K562 (cell line): Measurements from ENCODE around the gene DIPK1B. TPM values are rescaled to one million over a fixed set of nuclear protein-coding genes. Genes with fewer than 3 reads are reported as not detected.

Source experiments
- ATF7 ChIP-seq: fragments of 450-650 bp; IDR thresholded peaks from 2 replicates; pipeline ENCODE4 v1.7.1; 2014; ENCODE audit warnings: mild to moderate bottlenecking, moderate library complexity
- FIP1L1 ChIP-seq: fragments of 200-400 bp; formaldehyde crosslinking; IDR thresholded peaks from 2 replicates; pipeline ENCODE4 v1.6.1; 2018; ENCODE audit warnings: mild to moderate bottlenecking, low read depth, low read length; ENCODE audit not compliant: poor library complexity, severe bottlenecking
- GTF2E2 ChIP-seq: fragments of 200-800 bp; sonication (Bioruptor generic); IDR thresholded peaks from 2 replicates; pipeline ENCODE4 v1.6.1; 2016; ENCODE audit warnings: missing genetic modification characterization, missing compliant biosample characterization
- HMGN3 ChIP-seq: IDR thresholded peaks from 2 replicates; pipeline ENCODE4 v1.6.1; 2011; ENCODE audit warnings: borderline replicate concordance, low read depth, mild to moderate bottlenecking, mixed read lengths, low read length; ENCODE audit not compliant: insufficient read length; ENCODE audit errors: extremely low read depth
- HNRNPL ChIP-seq: fragments of 200-400 bp; formaldehyde crosslinking; IDR thresholded peaks from 2 replicates; pipeline ENCODE4 v1.6.1; 2017; ENCODE audit warnings: low read depth, mild to moderate bottlenecking, low read length
- MAZ ChIP-seq, 2 experiments: fragments of 450-650 bp in 1 of 2; sonication (generic) in 1 of 2; formaldehyde crosslinking; IDR thresholded peaks in 1 of 2; conservative IDR thresholded peaks in 1 of 2; 2 replicates each; pipeline versions ENCODE4 v1.4.0 to v1.5.0; 2020; ENCODE audit warnings: mild to moderate bottlenecking in 1 of 2, missing genetic modification reagents in 1 of 2
- POLR2AphosphoS5 ChIP-seq: IDR thresholded peaks from 2 replicates; pipeline ENCODE4 v1.6.1; 2011; ENCODE audit warnings: mild to moderate bottlenecking, low read depth, low read length, moderate library complexity; ENCODE audit not compliant: control insufficient read depth, insufficient read depth
- RAD21 ChIP-seq, 2 experiments: fragments of 250-450 bp in 1 of 2; fragments of 450-650 bp in 1 of 2; sonication (Bioruptor Pico) in 1 of 2; formaldehyde crosslinking in 1 of 2; IDR thresholded peaks in 1 of 2; conservative IDR thresholded peaks in 1 of 2; 2 replicates each; pipeline versions ENCODE4 v1.4.0 to v1.8.0; 2020 to 2022; ENCODE audit warnings: mild to moderate bottlenecking in 2 of 2, moderate library complexity in 1 of 2
- RBM25 ChIP-seq: fragments of 200-400 bp; formaldehyde crosslinking; IDR thresholded peaks from 2 replicates; pipeline ENCODE4 v1.6.1; 2018; ENCODE audit warnings: low read length, low read depth, moderate library complexity; ENCODE audit not compliant: severe bottlenecking
- TRIM24 ChIP-seq, 2 experiments: fragments of 450-650 bp; IDR thresholded peaks; 2 replicates each; pipeline ENCODE4 v1.6.1; 2016
- U2AF2 ChIP-seq: fragments of 200-400 bp; formaldehyde crosslinking; optimal IDR thresholded peaks from 2 replicates; pipeline ENCODE3; 2017; ENCODE audit warnings: low read depth, mild to moderate bottlenecking, low read length
- YY1 ChIP-seq, 3 experiments: IDR thresholded peaks; 2 replicates each; pipeline ENCODE4 v1.6.1; 2011; ENCODE audit warnings: low read length in 2 of 3, mild to moderate bottlenecking in 2 of 3, moderate library complexity in 2 of 3, borderline replicate concordance in 1 of 3, control low read depth in 1 of 3, low read depth in 1 of 3; ENCODE audit not compliant: insufficient read depth in 3 of 3, insufficient replicate concordance in 2 of 3, control insufficient read depth in 1 of 3, insufficient read length in 1 of 3; ENCODE audit errors: extremely low read depth in 1 of 3
- ZBTB17 ChIP-seq: fragments of 450-650 bp; formaldehyde crosslinking; IDR thresholded peaks from 2 replicates; pipeline ENCODE4 v1.4.0; 2020; ENCODE audit warnings: mild to moderate bottlenecking
- ZBTB7A ChIP-seq: IDR thresholded peaks from 2 replicates; pipeline ENCODE4 v1.6.1; 2011; ENCODE audit warnings: low read depth, mild to moderate bottlenecking, low read length, moderate library complexity, borderline replicate concordance; ENCODE audit not compliant: control insufficient read depth
- ZC3H8 ChIP-seq: fragments of 450-650 bp; IDR thresholded peaks from 2 replicates; pipeline ENCODE4 v1.6.1; 2017
- ZFX ChIP-seq: sonication (generic); formaldehyde crosslinking; IDR thresholded peaks from 2 replicates; pipeline ENCODE4 v1.8.0; 2022; ENCODE audit warnings: mild to moderate bottlenecking, missing genetic modification reagents, moderate library complexity
- ZNF165 ChIP-seq: fragments of 250-450 bp; sonication (Bioruptor Pico); IDR thresholded peaks from 2 replicates; pipeline ENCODE4 v1.4.0; 2020; ENCODE audit warnings: borderline replicate concordance
- ZNF445 ChIP-seq: fragments of 250-450 bp; sonication (Bioruptor Pico); IDR thresholded peaks from 2 replicates; pipeline ENCODE4 v1.4.0; 2020; ENCODE audit warnings: low read depth, mild to moderate bottlenecking, moderate library complexity
- ZNF57 ChIP-seq: fragments of 450-650 bp; formaldehyde crosslinking; IDR thresholded peaks from 2 replicates; pipeline ENCODE4 v1.4.0; 2020; ENCODE audit warnings: mild to moderate bottlenecking, moderate library complexity
- ZNF79 ChIP-seq: fragments of 250-450 bp; sonication (Bioruptor Pico); IDR thresholded peaks from 2 replicates; pipeline ENCODE4 v1.4.0; 2020; ENCODE audit warnings: low read depth, mild to moderate bottlenecking, moderate library complexity
- polyA plus RNA-seq, 8 experiments: library from polyadenylated mRNA; depleted of rRNA in 4 of 8; stranded (reverse) in 5 of 8; unstranded in 3 of 8; fragments of >200 nt; fragmentation: Nextera tagmentation in 2 of 8; fragmentation: Illumina TruSeq in 1 of 8; extraction: Ambion mirVana in 2 of 8; extraction: Trizol in 1 of 8; gene quantifications; 2 replicates each; pipeline versions ENCODE4 v1.2.1 to v1.2.3, GENCODE V29; 2011 to 2014; ENCODE audit warnings: inconsistent platforms in 1 of 8, missing spikeins in 1 of 8
- total RNA-seq, 7 experiments: library from RNA; depleted of rRNA in 6 of 7; stranded (reverse); fragments of >200 nt in 6 of 7; fragmentation: Illumina TruSeq in 2 of 7; extraction: Trizol in 2 of 7; gene quantifications; 2 replicates each; pipeline versions ENCODE4 v1.2.1 to v1.2.3, GENCODE V29; 2011 to 2021; ENCODE audit warnings: low replicate concordance in 1 of 7
- TF ChIP-seq, protein P1 (sequence below): fragments of 250-450 bp; sonication (Bioruptor Pico); IDR thresholded peaks from 2 replicates; pipeline ENCODE4 v1.4.0; 2020; ENCODE audit warnings: mild to moderate bottlenecking, moderate library complexity
- TF ChIP-seq, protein P2 (sequence below): fragments of 250-450 bp; sonication (Bioruptor Pico); IDR thresholded peaks from 2 replicates; pipeline ENCODE4 v1.5.0; 2021
- TF ChIP-seq, protein P3 (sequence below): fragments of 450-650 bp; IDR thresholded peaks from 2 replicates; pipeline ENCODE4 v1.6.1; 2016; ENCODE audit warnings: low read depth, mild to moderate bottlenecking, moderate library complexity

DIPK1B gene
- total and polyA plus RNA-seq, 9 of the 15 experiments (the other 6 are each of a cell fraction or from before 2014, with no cell fraction given): 0.08 to 22.3 (median 5.9) TPM

DNA sequence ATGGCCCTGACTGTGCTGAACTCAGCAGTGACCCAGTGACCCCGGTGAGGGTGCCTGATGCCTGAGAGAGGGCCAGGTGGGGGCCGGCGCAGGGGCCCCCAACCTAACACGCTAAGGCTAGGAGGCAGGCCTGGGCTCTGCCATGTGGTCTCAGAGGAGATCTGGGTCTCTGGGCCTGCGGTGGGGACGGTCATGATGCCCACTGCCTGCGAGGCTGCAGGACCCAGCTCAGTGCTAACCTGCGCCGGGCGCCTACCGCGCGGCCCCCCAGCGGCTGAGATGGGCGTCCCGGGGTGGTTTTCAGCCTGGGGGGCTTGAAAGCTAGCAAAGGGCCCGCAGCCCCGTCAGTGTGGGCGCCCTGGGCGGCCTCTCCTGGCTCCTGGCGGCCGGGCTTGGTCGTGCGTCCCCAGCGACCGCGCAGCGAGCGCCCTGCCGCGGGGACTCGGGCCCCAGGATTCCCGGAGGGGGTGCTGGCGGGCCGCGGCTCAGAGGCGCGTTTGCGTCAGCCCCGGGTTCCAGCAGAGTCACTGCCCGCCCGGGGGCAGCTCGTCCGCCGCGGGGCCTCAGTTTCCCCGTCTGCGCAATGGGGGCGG lies 47.2 kb upstream of the DIPK1B start (continued):
- TF ChIP-seq ATF7 (no peak), ZC3H8 (no peak), U2AF2 (no peak), RBM25 (peak; percentile 97), TRIM24 (IDR thresholded peaks at IDR 0.05) (no peak), RAD21 (CRISPR knock-in tag; conservative IDR thresholded peaks at IDR 0.05 in 1 of 2, IDR thresholded peaks at IDR 0.05 in 1 of 2) (peak in 1 of 2 experiments; percentile 31; a peak in 1 of 4 replicates), POLR2AphosphoS5 (peak; percentile 73; the same call in 1 of the 2 replicates), ZNF165 (CRISPR knock-in tag) (no peak), GTF2E2 (tag) (no peak), MAZ (CRISPR knock-in tag; conservative IDR thresholded peaks at IDR 0.05 in 1 of 2, IDR thresholded peaks at IDR 0.05 in 1 of 2) (peak; percentile 39 to 61; a peak in 2 of 4 replicates), HNRNPL (peak; percentile 66; the same call in 1 of the 2 replicates), HMGN3 (peak; percentile 57), ZFX (CRISPR knock-in tag) (peak; percentile 60), ZBTB17 (CRISPR knock-in tag) (0 out of 2 replicates have a peak, but pooled peaks have one; percentile 41), ZNF445 (CRISPR knock-in tag) (0 out of 2 replicates have a peak, but pooled peaks have one; percentile 25), YY1 (IDR thresholded peaks at IDR 0.05; ENCODE audit: borderline replicate concordance in 1 of 3, control insufficient read depth in 1 of 3, extremely low read depth in 1 of 3, insufficient read depth in 3 of 3, insufficient read length in 1 of 3, insufficient replicate concordance in 2 of 3, low read depth in 1 of 3, low read length in 2 of 3) (peak in 1 of 3 experiments; percentile 11), ZNF57 (CRISPR knock-in tag) (0 out of 2 replicates have a peak, but pooled peaks have one; percentile 25), ZBTB7A (peak; percentile 74; the same call in 1 of the 2 replicates), ZNF79 (CRISPR knock-in tag) (no peak), FIP1L1 (peak; percentile 86)
- TF ChIP-seq, protein P1, sequence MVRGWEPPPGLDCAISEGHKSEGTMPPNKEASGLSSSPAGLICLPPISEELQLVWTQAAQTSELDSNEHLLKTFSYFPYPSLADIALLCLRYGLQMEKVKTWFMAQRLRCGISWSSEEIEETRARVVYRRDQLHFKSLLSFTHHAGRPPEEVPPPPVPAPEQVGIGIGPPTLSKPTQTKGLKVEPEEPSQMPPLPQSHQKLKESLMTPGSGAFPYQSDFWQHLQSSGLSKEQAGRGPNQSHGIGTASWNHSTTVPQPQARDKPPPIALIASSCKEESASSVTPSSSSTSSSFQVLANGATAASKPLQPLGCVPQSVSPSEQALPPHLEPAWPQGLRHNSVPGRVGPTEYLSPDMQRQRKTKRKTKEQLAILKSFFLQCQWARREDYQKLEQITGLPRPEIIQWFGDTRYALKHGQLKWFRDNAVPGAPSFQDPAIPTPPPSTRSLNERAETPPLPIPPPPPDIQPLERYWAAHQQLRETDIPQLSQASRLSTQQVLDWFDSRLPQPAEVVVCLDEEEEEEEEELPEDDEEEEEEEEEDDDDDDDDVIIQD: no peak
- TF ChIP-seq, protein P2, sequence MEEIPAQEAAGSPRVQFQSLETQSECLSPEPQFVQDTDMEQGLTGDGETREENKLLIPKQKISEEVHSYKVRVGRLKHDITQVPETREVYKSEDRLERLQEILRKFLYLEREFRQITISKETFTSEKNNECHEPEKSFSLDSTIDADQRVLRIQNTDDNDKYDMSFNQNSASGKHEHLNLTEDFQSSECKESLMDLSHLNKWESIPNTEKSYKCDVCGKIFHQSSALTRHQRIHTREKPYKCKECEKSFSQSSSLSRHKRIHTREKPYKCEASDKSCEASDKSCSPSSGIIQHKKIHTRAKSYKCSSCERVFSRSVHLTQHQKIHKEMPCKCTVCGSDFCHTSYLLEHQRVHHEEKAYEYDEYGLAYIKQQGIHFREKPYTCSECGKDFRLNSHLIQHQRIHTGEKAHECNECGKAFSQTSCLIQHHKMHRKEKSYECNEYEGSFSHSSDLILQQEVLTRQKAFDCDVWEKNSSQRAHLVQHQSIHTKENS (CRISPR knock-in tag): no peak
- TF ChIP-seq, protein P3, sequence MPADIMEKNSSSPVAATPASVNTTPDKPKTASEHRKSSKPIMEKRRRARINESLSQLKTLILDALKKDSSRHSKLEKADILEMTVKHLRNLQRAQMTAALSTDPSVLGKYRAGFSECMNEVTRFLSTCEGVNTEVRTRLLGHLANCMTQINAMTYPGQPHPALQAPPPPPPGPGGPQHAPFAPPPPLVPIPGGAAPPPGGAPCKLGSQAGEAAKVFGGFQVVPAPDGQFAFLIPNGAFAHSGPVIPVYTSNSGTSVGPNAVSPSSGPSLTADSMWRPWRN: no peak
